Measurements from ENCODE around the gene TOP3B. TPM values are rescaled to one million over a fixed set of nuclear protein-coding genes. Genes with fewer than 3 reads are reported as not detected.

TOP3B gene
- polyA plus RNA-seq, 3 donors: 9.0 to 31.9 (median 9.5) TPM

DNA sequence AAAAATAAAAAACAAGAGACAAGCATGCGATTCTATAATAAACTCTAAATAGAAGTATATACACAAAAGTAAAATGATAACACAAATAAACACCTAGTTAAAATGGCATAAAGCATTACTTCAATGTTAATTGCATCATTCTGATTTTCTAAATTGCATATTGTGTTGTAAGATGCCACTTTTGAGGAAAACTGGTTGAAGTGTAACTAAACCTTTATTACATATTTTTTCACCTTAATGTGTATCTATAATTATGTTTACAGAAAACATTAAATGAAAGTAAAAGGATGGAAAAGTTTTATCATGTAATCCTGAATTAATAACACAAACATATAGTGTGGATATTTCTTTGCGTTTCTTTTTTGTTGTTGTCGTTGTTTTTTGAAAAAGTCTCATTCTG is 45.4 kb upstream of the TOP3B start:
- H3K4me3 ChIP-seq (replicated peaks in 1 of 3; ENCODE audit: low read depth in 2 of 3, low read length in 3 of 3): no peak overlapping the region
- no CpG with 5 or more reads among the region's 3 CpGs for WGBS (ENCODE audit: insufficient coverage)
- no peaks in the 10 kb centered on the region for H3K9me3 ChIP-seq (replicated peaks in 1 of 2; ENCODE audit: control insufficient read depth in 1 of 2, insufficient read depth in 1 of 2, low read length in 2 of 2)
- no peaks in the 10 kb centered on the region for H3K27me3 ChIP-seq (ENCODE audit: control insufficient read depth in 2 of 2, insufficient read depth in 2 of 2, low read length in 2 of 2)
- DNase-seq: no peak
- TF ChIP-seq, protein P1, sequence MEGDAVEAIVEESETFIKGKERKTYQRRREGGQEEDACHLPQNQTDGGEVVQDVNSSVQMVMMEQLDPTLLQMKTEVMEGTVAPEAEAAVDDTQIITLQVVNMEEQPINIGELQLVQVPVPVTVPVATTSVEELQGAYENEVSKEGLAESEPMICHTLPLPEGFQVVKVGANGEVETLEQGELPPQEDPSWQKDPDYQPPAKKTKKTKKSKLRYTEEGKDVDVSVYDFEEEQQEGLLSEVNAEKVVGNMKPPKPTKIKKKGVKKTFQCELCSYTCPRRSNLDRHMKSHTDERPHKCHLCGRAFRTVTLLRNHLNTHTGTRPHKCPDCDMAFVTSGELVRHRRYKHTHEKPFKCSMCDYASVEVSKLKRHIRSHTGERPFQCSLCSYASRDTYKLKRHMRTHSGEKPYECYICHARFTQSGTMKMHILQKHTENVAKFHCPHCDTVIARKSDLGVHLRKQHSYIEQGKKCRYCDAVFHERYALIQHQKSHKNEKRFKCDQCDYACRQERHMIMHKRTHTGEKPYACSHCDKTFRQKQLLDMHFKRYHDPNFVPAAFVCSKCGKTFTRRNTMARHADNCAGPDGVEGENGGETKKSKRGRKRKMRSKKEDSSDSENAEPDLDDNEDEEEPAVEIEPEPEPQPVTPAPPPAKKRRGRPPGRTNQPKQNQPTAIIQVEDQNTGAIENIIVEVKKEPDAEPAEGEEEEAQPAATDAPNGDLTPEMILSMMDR (IDR thresholded peaks at IDR 0.05): no peak
- intact Hi-C loops (cut with micrococcal nuclease): no loop called here
- H4K20me1 ChIP-seq (ENCODE audit: insufficient read depth, low read length): no peaks in the 10 kb centered on the region
- H3K27ac ChIP-seq (ENCODE audit: low read depth in 1 of 2, low read length in 2 of 2): no peak overlapping the region
- Mint-ChIP-seq H3K4me1 (peaks cover 9% of the 10 kb centered on the region), H3K4me3 (no peak overlapping the region), H3K36me3 (no peaks in the 10 kb centered on the region), H3K9me3 (no peaks in the 10 kb centered on the region), H3K27me3 (ENCODE audit: low read depth in 3 of 3) (peaks cover 0 to 2% (median 1%) of the 10 kb centered on the region in 3 donors), H3K27ac (no peak overlapping the region)
- H3K36me3 ChIP-seq (replicated peaks in 1 of 2; ENCODE audit: control insufficient read depth in 1 of 2, insufficient read depth in 2 of 2, low read length in 2 of 2): no peaks in the 10 kb centered on the region
- H3K4me2 ChIP-seq (replicated peaks; ENCODE audit: extremely low read depth, low read length, poor library complexity, severe bottlenecking): no peak overlapping the region
- no peak overlapping the region for H2AFZ ChIP-seq (ENCODE audit: insufficient read depth, low read depth, low read length, poor library complexity, severe bottlenecking)
- H3K9ac ChIP-seq (ENCODE audit: insufficient read depth, low read length, poor library complexity, severe bottlenecking): no peak overlapping the region
- H3K4me1 ChIP-seq (ENCODE audit: control insufficient read depth in 1 of 2, insufficient read depth in 2 of 2, low read length in 2 of 2): peaks cover 3 to 8% of the 10 kb centered on the region in 2 donors
- no peaks in the 10 kb centered on the region for H3K79me2 ChIP-seq (ENCODE audit: insufficient read depth, low read length)

DNA sequence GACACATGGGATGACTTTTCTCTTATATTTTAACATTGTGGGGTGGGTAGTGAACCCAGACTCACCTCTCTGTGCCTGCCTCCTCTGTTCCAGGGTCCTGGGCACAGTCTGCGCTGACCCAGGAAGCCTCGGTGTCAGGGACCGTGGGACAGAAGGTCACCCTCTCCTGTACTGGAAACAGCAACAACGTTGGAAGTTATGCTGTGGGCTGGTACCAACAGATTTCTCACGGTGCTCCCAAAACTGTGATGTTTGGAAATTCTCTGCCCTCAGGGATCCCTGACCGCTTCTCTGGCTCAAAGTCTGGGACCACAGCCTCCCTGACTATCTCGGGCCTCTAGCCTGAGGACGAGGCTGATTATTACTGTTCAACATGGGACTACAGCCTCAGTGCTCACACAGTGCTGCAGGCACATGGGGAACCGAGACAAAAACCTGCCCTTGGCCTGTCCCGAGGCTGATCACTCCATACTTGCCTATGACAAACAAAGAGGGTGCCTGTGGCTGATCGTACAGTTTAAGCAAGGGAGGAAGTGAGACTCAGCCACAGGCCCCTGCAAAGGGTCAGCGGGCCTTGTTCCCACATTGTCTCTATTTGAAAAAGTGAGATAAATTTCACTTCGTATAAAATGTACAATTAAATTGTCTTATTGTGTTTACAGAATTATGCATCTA is 43.7 kb upstream of the TOP3B start:
- H3K4me3 Mint-ChIP-seq: no peak overlapping the region
- no peak overlapping the region for H3K4me3 ChIP-seq (replicated peaks in 1 of 3; ENCODE audit: low read depth in 2 of 3, low read length in 3 of 3)
- TF ChIP-seq, protein P1 (IDR thresholded peaks at IDR 0.05): no peak
- H3K27ac Mint-ChIP-seq: no peak overlapping the region
- H3K27me3 Mint-ChIP-seq (ENCODE audit: low read depth in 3 of 3): peaks cover 0 to 2% (median 1%) of the 10 kb centered on the region in 3 donors
- no peak overlapping the region for H3K27ac ChIP-seq (ENCODE audit: low read depth in 1 of 2, low read length in 2 of 2)
- H3K9me3 Mint-ChIP-seq: no peaks in the 10 kb centered on the region
- no peaks in the 10 kb centered on the region for H3K79me2 ChIP-seq (ENCODE audit: insufficient read depth, low read length)
- no peaks in the 10 kb centered on the region for H3K9me3 ChIP-seq (replicated peaks in 1 of 2; ENCODE audit: control insufficient read depth in 1 of 2, insufficient read depth in 1 of 2, low read length in 2 of 2)
- peaks cover 3 to 8% of the 10 kb centered on the region in 2 donors for H3K4me1 ChIP-seq (ENCODE audit: control insufficient read depth in 1 of 2, insufficient read depth in 2 of 2, low read length in 2 of 2)
- H3K4me2 ChIP-seq (replicated peaks; ENCODE audit: extremely low read depth, low read length, poor library complexity, severe bottlenecking): no peak overlapping the region
- 80% methylated on average over 10 of the region's 13 CpGs for WGBS (ENCODE audit: insufficient coverage)
- peaks cover 13% of the 10 kb centered on the region for H3K4me1 Mint-ChIP-seq
- no peaks in the 10 kb centered on the region for H4K20me1 ChIP-seq (ENCODE audit: insufficient read depth, low read length)
- peak in 1 of 3 donors; percentile 5 for DNase-seq
- no peaks in the 10 kb centered on the region for H3K36me3 Mint-ChIP-seq
- no peak overlapping the region for H3K9ac ChIP-seq (ENCODE audit: insufficient read depth, low read length, poor library complexity, severe bottlenecking)
- H3K27me3 ChIP-seq (ENCODE audit: control insufficient read depth in 2 of 2, insufficient read depth in 2 of 2, low read length in 2 of 2): no peaks in the 10 kb centered on the region
- intact Hi-C loops (cut with micrococcal nuclease): no loop called here
- H3K36me3 ChIP-seq (replicated peaks in 1 of 2; ENCODE audit: control insufficient read depth in 1 of 2, insufficient read depth in 2 of 2, low read length in 2 of 2): no peaks in the 10 kb centered on the region
- H2AFZ ChIP-seq (ENCODE audit: insufficient read depth, low read depth, low read length, poor library complexity, severe bottlenecking): peak overlapping the region; percentile 59
